OCI-LY1 (cell line): ENCODE measurements around the gene TBC1D10A.

ENCODE experiments used
- CTCF ChIP-seq: fragments of 200-600 bp; sonication (generic), shearing (Covaris generic); IDR thresholded peaks from 2 replicates; pipeline ENCODE4 v1.5.1; 2017; ENCODE audit warnings: mild to moderate bottlenecking, antibody characterized with exemption, low read length, moderate library complexity, mixed read lengths
- EZH2 ChIP-seq: fragments of 200-600 bp; sonication (generic), shearing (Covaris generic); IDR thresholded peaks from 2 replicates; pipeline ENCODE4 v1.8.0; 2017; ENCODE audit warnings: borderline replicate concordance, mixed run types, mild to moderate bottlenecking, antibody characterized with exemption, low read length, moderate library complexity, mixed read lengths

GRCh38 chr22:30247561-30247960, 79.2 kb downstream of the TBC1D10A start:
- TF ChIP-seq CTCF: no peak
- no peak for TF ChIP-seq EZH2
